ENCODE measurements around the gene PTTG1IP. TPM values are rescaled to one million over a fixed set of nuclear protein-coding genes. Genes with fewer than 3 reads are reported as not detected.

The PTTG1IP gene
- total RNA-seq, 1 donor from 2014 or later = 107 TPM

- no peak for DNase-seq (ENCODE audit: low read depth)
- FAIRE-seq = no peak
- peaks cover 10% of the 10 kb centered on the region for H3K36me3 ChIP-seq (ENCODE audit: control insufficient read depth, insufficient read depth, low read length)
These were observed 70.9 kb downstream of the PTTG1IP start for GRCh38 chr21:44802396-44803153.

GRCh38 chr21:44801468-44802395 lies 71.8 kb downstream of the PTTG1IP start, which contains the start of gene UBE2G2:
Gene UBE2G2 (minus strand): TSS chr21:44801820. CDS start chr21:44801748, 72 bp downstream.
- peaks cover 9% of the 10 kb centered on the region for H3K36me3 ChIP-seq (ENCODE audit: control insufficient read depth, insufficient read depth, low read length)

More at GRCh38 chr21:44802396-44803153, 70.9 kb downstream of the PTTG1IP start:
- Histone ChIP-seq H3K27me3 (ENCODE audit: control insufficient read depth, insufficient read depth, low read length) (no peaks in the 10 kb centered on the region), H3K4me3 (ENCODE audit: low read depth, low read length) (peak overlapping the region; percentile 87)
- TF ChIP-seq CTCF (IDR thresholded peaks at IDR 0.05; ENCODE audit: insufficient read depth, low read length, severe bottlenecking) = no peak

GRCh38 chr21:44800971-44801467 lies 72.5 kb downstream of the PTTG1IP start:
- no peak for FAIRE-seq
- DNase-seq (ENCODE audit: low read depth) = peak; percentile 48
- Histone ChIP-seq H3K4me3 (ENCODE audit: low read depth, low read length) (peak overlapping the region; percentile 87), H3K27me3 (ENCODE audit: control insufficient read depth, insufficient read depth, low read length) (no peaks in the 10 kb centered on the region), H3K36me3 (ENCODE audit: control insufficient read depth, insufficient read depth, low read length) (peaks cover 7% of the 10 kb centered on the region)
- TF ChIP-seq CTCF (IDR thresholded peaks at IDR 0.05; ENCODE audit: insufficient read depth, low read length, severe bottlenecking) = peak; percentile 57

More at GRCh38 chr21:44801468-44802395, 71.8 kb downstream of the PTTG1IP start, which contains the start of gene UBE2G2:
- Histone ChIP-seq H3K27me3 (ENCODE audit: control insufficient read depth, insufficient read depth, low read length) (no peaks in the 10 kb centered on the region), H3K4me3 (ENCODE audit: low read depth, low read length) (peak within 1 kb of the TSS; percentile 87)
- no peak for TF ChIP-seq CTCF (IDR thresholded peaks at IDR 0.05; ENCODE audit: insufficient read depth, low read length, severe bottlenecking)
- DNase-seq (ENCODE audit: low read depth) (peak; percentile 41), FAIRE-seq (no peak)

- TF ChIP-seq CTCF (IDR thresholded peaks at IDR 0.05; ENCODE audit: insufficient read depth, low read length, severe bottlenecking) = peak; percentile 48
- Histone ChIP-seq H3K36me3 (ENCODE audit: control insufficient read depth, insufficient read depth, low read length) (peaks cover 7% of the 10 kb centered on the region), H3K27me3 (ENCODE audit: control insufficient read depth, insufficient read depth, low read length) (no peaks in the 10 kb centered on the region), H3K4me3 (ENCODE audit: low read depth, low read length) (no peak overlapping the region)
- FAIRE-seq = no peak
- DNase-seq (ENCODE audit: low read depth) = peak; percentile 50
These were observed 73.4 kb downstream of the PTTG1IP start for GRCh38 chr21:44800103-44800502.

GRCh38 chr21:44799646-44800045 lies 73.8 kb downstream of the PTTG1IP start:
- Histone ChIP-seq H3K4me3 (ENCODE audit: low read depth, low read length) (no peak overlapping the region), H3K36me3 (ENCODE audit: control insufficient read depth, insufficient read depth, low read length) (peaks cover 7% of the 10 kb centered on the region), H3K27me3 (ENCODE audit: control insufficient read depth, insufficient read depth, low read length) (no peaks in the 10 kb centered on the region)
- TF ChIP-seq CTCF (IDR thresholded peaks at IDR 0.05; ENCODE audit: insufficient read depth, low read length, severe bottlenecking) = no peak
- no peak for FAIRE-seq
- no peak for DNase-seq (ENCODE audit: low read depth)

Other genes starting within 250 kb of the PTTG1IP start
- gene KRTAP10-9, start 246.6 kb downstream of the PTTG1IP start, total RNA-seq = not detected in 2 replicates
- not detected in 2 replicates for gene KRTAP10-10, start 236.3 kb downstream of the PTTG1IP start, total RNA-seq
- gene KRTAP10-11, start 227.3 kb downstream of the PTTG1IP start, total RNA-seq = not detected in 2 replicates
- gene KRTAP12-4, start 219.0 kb downstream of the PTTG1IP start, total RNA-seq = not detected in 2 replicates
- gene KRTAP12-3, start 215.8 kb downstream of the PTTG1IP start, total RNA-seq = not detected in 2 replicates
- gene KRTAP12-2, start 206.8 kb downstream of the PTTG1IP start, total RNA-seq = not detected in 2 replicates
- gene KRTAP12-1, start 191.5 kb downstream of the PTTG1IP start, total RNA-seq = not detected in 2 replicates
- gene KRTAP10-12, start 176.5 kb downstream of the PTTG1IP start, total RNA-seq = not detected in 2 replicates
- not detected in 2 replicates for gene TSPEAR, start 162.1 kb downstream of the PTTG1IP start, total RNA-seq
- gene UBE2G2, start 71.9 kb downstream of the PTTG1IP start, total RNA-seq = 67.4 and 70.0 TPM in 2 replicates
- gene SUMO3, start 55.6 kb downstream of the PTTG1IP start, total RNA-seq = 103 and 131 TPM in 2 replicates
- gene ITGB2, start 47.2 kb upstream of the PTTG1IP start, total RNA-seq = 0.26 and 1.1 TPM in 2 replicates
- gene SLX9, start 66.3 kb upstream of the PTTG1IP start, total RNA-seq = 32.0 and 34.0 TPM in 2 replicates
- gene ADARB1, start 200.9 kb upstream of the PTTG1IP start, total RNA-seq = 10.0 and 14.0 TPM in 2 replicates